ENCODE results near the gene LRRC25.
"Not testable (repeated sequence)": the region's sequence is repeated elsewhere in the genome, so short reads cannot be mapped to it uniquely, and the experiment has no call there.

Gene LRRC25

DNA sequence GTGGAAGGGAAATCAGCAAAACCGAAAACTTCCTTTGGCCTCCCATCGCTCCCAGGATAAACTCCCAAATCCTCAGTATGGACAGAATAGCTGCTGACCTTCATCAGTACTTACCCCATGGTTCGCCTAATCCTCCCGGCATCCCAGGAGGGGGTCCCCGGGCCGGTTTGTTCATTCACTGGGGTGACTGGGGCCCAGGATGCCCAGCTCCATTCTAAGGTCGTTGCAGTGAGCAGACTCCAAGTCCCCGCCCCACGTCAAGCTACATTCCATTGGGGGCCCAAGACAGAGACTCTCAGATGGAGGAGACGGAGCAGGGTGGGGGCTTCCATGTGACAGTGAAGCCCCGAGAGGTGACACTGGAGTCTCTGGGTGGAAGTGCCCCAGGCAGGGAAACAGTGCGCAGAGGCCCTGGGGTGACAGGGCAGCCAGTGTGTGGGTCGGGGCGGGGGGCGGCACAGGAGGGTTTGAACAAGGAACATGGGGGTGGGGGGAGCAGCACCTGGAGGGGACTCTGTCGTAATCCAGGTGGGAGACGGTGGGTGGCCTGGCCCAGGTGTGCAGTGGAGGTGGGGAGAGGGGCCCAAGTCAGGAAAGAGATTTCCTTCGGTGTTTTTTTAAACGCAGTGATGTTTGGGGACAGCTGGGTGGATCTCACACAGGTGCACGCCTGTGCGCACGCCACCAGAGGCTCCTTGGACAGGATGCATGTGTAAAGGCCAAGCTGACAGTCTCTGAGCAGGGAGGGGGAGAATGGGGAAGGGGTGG lies 26.9 kb upstream of the LRRC25 start:
- no peak for DNase-seq

DNA sequence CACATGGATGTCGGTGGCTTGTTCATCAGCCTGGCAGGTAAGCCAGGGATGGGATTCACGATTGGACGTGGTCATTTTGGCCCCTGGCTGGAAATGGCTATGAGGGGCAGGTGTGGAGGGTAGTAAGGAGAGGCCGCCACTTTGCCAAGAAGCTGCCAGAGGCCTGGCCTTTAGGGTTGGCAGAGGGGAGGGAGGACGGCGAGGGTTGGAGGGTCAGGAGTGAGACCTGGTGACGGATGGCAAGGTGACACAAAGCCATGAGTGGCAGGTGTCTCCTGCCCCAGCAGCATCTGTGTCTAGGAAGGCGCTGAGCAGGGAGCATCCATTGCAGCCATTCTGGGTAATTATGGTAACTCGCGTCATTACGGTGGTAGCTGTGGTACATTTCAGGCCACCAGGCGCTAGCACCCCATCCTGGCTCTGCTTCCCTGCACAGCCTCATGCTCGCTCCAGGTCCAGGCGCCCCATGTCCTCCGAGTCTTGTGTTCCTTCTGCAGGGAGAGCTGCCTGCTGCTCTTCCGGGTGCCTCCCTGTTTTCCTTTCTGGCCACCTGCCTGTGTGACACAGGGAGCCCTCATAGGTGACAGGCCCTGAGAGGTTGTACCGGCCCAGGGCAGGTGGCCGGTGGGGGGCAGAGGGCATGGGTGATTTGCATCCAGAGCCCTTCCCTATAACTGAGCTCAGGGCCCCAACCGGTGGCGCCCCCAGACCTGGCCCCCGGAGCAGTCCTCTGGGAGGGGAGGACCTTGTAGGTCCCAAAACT lies 26.0 kb upstream of the LRRC25 start:
- no peak for DNase-seq

- no peak for DNase-seq
These were observed 25.2 kb upstream of the LRRC25 start for GRCh38 chr19:18422530-18423191.

- DNase-seq: no peak
These were observed 24.0 kb upstream of the LRRC25 start for GRCh38 chr19:18421371-18421959.

GRCh38 chr19:18420930-18421329 lies 23.5 kb upstream of the LRRC25 start:
- DNase-seq: no peak

- no peak for DNase-seq
These were observed 22.5 kb upstream of the LRRC25 start for GRCh38 chr19:18419699-18420460.

GRCh38 chr19:18419195-18419698 lies 21.8 kb upstream of the LRRC25 start, which contains the start of gene SSBP4:
SSBP4 (plus strand) TSS chr19:18419398; CDS start chr19:18419649, 251 bp downstream.
- DNase-seq: no peak

GRCh38 chr19:18418483-18419194 lies 21.2 kb upstream of the LRRC25 start:
- no peak for DNase-seq

- DNase-seq: no peak
These were observed 20.6 kb upstream of the LRRC25 start for GRCh38 chr19:18418029-18418482.

DNA sequence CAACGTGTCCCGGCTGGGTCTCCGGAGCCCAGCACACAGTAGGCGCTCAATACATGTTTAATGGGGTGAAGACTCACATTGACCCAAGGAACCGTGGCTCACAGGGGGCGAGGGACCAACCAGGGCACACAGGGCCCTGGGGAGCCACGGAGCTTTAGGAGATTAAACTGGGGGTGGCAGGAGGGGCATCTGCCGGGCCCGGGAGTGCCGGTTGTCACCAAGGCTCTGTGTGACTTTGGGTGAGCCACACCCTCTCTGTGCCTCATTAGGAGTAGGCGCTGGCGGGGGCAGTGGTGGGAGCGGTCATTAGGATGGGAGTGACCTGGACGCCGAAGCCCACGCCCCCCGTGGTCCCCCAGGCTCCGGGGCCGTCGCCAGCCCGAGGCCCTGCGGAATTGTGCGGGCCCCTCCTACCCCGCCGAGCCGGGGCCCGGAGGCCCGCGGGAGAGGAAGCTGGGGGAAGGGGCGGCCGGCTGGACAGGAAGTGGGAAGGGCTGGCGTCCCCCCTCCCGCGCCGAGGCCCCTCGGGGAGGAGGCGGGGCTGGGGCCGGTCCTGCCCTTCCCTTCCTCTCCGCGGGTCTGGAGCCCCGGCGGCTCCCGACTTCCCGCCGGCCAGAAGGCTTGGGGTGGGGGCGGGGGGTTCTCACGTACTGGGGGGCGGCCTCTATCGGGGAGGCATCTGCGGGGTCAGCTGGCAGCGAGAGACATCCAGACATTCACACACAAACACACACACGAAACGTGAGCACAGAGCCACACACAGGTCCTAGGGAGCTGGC lies 20.0 kb upstream of the LRRC25 start:
- no peak for DNase-seq

- no peak for DNase-seq
These were observed 19.4 kb upstream of the LRRC25 start for GRCh38 chr19:18416778-18417249.

DNA sequence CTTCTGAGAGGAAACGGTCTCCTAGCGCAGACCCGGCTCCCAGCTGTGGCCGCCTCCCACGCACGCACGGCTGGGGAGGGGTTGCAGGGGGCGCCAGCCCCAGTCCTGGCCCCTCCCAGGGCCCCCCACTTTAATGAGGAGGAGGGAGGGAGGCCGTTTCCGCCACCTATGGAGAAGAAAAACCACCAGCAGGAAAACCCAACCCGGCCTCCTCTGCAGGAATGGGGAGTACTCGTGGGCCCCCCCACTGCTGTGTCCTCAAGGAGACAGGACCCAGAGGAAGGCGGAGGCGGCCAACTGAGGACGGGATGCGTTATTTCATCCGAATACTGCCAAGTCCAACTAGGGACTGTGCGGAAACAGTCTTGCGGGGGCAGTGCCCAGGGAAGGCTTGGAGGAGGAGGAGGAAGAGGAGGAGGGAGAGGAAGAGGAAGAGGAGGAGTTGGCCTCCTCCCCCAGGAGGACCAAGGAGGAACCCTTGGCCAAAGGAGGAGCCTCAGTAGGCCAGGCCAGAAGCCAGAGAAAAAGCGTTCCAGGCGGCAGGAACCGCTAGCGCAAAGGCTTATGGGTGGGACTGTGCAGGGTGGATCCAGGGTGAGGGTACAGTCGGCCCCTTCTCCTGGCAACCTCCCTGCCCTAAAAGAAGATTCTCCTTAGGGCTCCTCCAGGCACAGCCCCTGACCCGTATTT lies 17.9 kb upstream of the LRRC25 start:
- no peak for DNase-seq

- no peak for DNase-seq
These were observed 17.2 kb upstream of the LRRC25 start for GRCh38 chr19:18414504-18415177.

DNA sequence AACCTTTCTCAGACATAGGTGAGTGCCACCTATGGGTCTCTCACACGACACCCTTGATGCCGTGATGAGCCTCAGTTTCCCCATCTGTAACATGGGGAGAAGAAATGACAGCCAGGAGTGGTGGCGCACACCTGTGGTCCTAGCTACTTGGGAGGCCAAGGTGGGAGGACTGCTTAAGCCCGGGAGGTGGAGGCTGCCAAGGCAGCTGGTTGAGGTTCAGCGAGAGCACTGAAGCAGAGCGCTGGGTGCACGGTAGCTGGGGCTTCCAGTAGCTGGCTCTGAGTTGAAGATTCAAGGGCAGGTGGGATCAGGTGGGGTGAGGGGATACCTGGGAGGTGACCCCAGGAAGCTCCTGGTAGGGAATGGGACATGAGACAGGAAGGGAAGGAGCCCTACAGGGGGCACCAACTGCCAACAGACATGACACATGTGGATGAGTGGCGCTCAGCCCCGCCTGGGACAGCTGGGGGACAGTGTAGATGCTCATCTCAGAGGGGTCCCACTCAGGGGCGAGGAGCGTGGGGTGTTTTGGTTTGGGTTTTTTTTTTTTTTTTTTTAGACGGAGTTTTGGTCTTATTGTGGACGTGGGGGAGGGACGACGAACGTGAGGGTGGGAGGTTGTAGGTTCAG lies 15.3 kb upstream of the LRRC25 start:
- no peak for DNase-seq

- no peak for DNase-seq
These were observed 10.6 kb upstream of the LRRC25 start for GRCh38 chr19:18408053-18408476.

DNA sequence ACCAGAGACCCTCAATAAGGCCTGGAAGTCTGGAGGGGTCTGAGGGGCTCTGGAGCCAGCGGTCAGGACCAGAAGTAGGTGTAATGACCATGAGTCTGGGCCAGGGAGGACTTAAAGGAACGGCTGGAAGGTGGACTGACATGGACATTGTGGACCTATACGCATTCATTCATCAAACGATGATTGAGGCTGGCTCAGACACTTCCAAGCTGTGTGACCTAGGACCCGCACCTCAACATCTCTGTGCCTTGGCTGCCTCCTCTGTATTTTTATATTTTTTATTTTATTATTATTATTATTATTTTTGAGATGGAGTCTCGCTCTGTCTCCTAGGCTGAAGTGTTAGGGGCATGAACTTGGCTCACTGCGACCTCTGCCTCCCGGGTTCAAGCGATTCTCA lies 9.3 kb upstream of the LRRC25 start:
- no peak for DNase-seq

DNA sequence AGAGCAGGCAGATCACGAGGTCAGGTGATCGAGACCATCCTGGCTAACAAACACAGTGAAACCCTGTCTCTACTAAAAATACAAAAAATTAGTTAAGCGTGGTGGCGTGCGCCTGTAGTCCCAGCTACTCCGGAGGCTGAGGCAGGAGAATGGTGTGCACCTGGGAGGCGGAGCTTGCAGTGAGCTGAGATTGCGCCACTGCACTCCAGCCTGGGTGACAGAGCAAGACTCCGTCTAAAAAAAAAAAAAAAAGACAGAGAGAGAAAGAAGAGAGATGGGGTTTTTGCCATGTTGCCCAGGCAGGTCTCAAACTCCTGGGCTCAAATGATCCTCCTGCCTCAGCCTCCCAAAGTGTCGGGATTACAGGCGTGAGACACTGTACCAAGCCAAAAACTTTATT lies 8.3 kb upstream of the LRRC25 start:
- not testable (repeated sequence) for DNase-seq

DNA sequence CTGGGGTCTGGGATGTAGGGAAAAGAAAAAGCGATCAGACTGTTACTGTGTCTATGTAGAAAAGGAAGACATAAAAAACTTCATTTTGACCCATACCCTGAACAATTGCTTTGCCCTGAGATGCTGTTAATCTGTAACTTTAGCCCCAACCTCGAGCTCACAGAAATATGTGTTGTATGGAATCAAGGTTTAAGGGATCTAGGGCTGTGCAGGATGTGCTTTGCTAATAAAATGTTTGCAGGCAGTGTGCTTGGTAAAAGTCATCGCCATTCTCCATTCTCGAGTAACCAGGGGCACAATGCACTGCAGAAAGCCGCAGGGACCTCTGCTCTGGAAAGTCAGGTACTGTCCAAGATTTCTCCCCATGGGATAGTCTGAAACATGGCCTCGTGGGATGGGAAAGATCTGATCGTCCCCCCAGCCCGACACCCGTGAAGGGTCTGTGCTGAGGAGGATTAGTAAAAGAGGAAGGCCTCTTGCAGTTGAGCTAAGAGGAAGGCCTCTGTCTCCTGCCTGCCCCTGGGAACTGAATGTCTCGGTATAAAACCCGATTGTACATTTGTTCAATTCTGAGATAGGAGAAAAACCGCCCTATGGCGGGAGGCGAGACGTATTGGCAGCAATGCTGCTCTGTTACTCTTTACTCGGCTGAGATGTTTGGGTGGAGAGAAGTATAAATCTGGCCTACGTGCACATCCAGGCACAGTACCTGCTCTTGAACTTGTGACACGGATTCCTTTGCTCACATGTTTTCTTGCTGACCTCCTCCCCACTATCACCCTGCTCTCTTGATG lies 5.2 kb upstream of the LRRC25 start:
- not testable (repeated sequence) for DNase-seq

All from cortex of kidney (tissue), 1 donor.